T-cell (primary cell): ENCODE results near the gene KCNAB2. TPM values are rescaled to one million over a fixed set of nuclear protein-coding genes. Genes with fewer than 3 reads are reported as not detected.

ENCODE experiments used
- ATAC-seq, 4 experiments: fragments of 200-7000 bp in 3 of 4; fragments of 150-1000 bp in 1 of 4; cut with Tn5 transposase; replicated peaks in 1 of 4; 1 replicate in 3 of 4; 2 replicates in 1 of 4; pipeline ENCODE4 v1.10.0; 2021; ENCODE audit warnings: moderate library complexity in 3 of 4, mild to moderate bottlenecking in 2 of 4, moderate number of reproducible peaks in 1 of 4
- CTCF ChIA-PET, 2 donors: fragments of 300-600 bp; sonication (Branson Sonifier 250); formaldehyde crosslinking; loops; one replicate each; lab custom pipeline; 2022; ENCODE audit warnings: antibody characterized with exemption in 2 of 2; lab: Charles Lee
- POLR2A ChIA-PET, 2 donors: fragments of 300-600 bp; sonication (Branson Sonifier 250); formaldehyde crosslinking; loops; one replicate each; lab custom pipeline; 2022; ENCODE audit warnings: antibody characterized with exemption in 2 of 2; lab: Charles Lee
- DNase-seq, 35 experiments: peaks; one replicate each; pipeline versions ENCODE4 v3.0.0 to v3.0.0-alpha.2; 2013 to 2023
- H3K27ac ChIP-seq: one replicate; pipeline ENCODE4 v1.5.1; 2013; ENCODE audit warnings: low read length
- H3K27me3 ChIP-seq, 2 experiments: replicated peaks in 1 of 2; 1 replicate in 1 of 2; 2 replicates in 1 of 2; pipeline versions ENCODE4 v1.6.1 to v1.7.0; 2013; ENCODE audit warnings: low read length in 1 of 2, mixed read lengths in 1 of 2; ENCODE audit not compliant: control insufficient read depth in 2 of 2, insufficient read depth in 2 of 2; ENCODE audit errors: extremely low read depth in 1 of 2
- H3K36me3 ChIP-seq, 2 donors: 1 replicate in 1 of 2; 2 replicates in 1 of 2; pipeline versions ENCODE4 v1.6.1 to v1.7.0; 2013; ENCODE audit warnings: low read length in 1 of 2; ENCODE audit not compliant: control insufficient read depth in 2 of 2, insufficient read depth in 1 of 2; ENCODE audit errors: extremely low read depth in 1 of 2
- H3K4me1 ChIP-seq, 2 experiments: 1 replicate in 1 of 2; 2 replicates in 1 of 2; pipeline versions ENCODE4 v1.6.1 to v1.7.0; 2013; ENCODE audit warnings: low read length in 2 of 2, mixed read lengths in 1 of 2; ENCODE audit not compliant: insufficient read depth in 2 of 2, control insufficient read depth in 1 of 2; ENCODE audit errors: extremely low read depth in 1 of 2
- H3K4me3 ChIP-seq, 2 donors: 1 replicate in 1 of 2; 2 replicates in 1 of 2; pipeline versions ENCODE4 v1.5.1 to v1.7.0; 2013; ENCODE audit warnings: mild to moderate bottlenecking in 2 of 2, low read length in 1 of 2, moderate library complexity in 1 of 2; ENCODE audit not compliant: control insufficient read depth in 1 of 2; ENCODE audit errors: extremely low read depth in 1 of 2
- H3K9me3 ChIP-seq: 2 replicates; pipeline ENCODE4 v1.7.0; 2013
- H3K27ac Mint-ChIP-seq, 2 donors: one replicate each; pipeline ENCODE4 v1.8.0; 2020 to 2021; ENCODE audit warnings: mild to moderate bottlenecking in 2 of 2, mixed read lengths in 2 of 2
- H3K27me3 Mint-ChIP-seq, 2 donors: one replicate each; pipeline ENCODE4 v1.8.0; 2021 to 2022; ENCODE audit warnings: mixed read lengths in 2 of 2
- H3K36me3 Mint-ChIP-seq: one replicate; pipeline ENCODE4 v1.8.0; 2021; ENCODE audit warnings: mixed read lengths
- H3K4me1 Mint-ChIP-seq, 3 donors: one replicate each; pipeline ENCODE4 v1.8.0; 2020 to 2022; ENCODE audit warnings: mixed read lengths in 3 of 3, mild to moderate bottlenecking in 1 of 3
- H3K4me3 Mint-ChIP-seq, 3 donors: one replicate each; pipeline ENCODE4 v1.8.0; 2020 to 2022; ENCODE audit warnings: mild to moderate bottlenecking in 3 of 3, mixed read lengths in 3 of 3, moderate library complexity in 3 of 3
- H3K9me3 Mint-ChIP-seq, 3 donors: one replicate each; pipeline ENCODE4 v1.8.0; 2020 to 2022; ENCODE audit warnings: mixed read lengths in 3 of 3
- WGBS: methylation state at CpG from one replicate; pipeline ENCODE4 v1.1.5; 2013; ENCODE audit warnings: missing lambda C conversion rate; ENCODE audit not compliant: insufficient coverage; 5-methylcytosine and 5-hydroxymethylcytosine counted together
- total RNA-seq, 35 experiments: library from RNA in 6 of 35; stranded (reverse) in 6 of 35; fragments of 120-200 nt in 1 of 35; gene quantifications; one replicate each; pipeline versions ENCODE4 v1.2.1 to v1.2.4 and lab custom pipeline; 2013 to 2026

KCNAB2 gene
- total RNA-seq, 5 donors from 2014 or later (not counting 1 experiment from before 2014, with no cell fraction given): 181 to 270 (median 252) TPM

DNA sequence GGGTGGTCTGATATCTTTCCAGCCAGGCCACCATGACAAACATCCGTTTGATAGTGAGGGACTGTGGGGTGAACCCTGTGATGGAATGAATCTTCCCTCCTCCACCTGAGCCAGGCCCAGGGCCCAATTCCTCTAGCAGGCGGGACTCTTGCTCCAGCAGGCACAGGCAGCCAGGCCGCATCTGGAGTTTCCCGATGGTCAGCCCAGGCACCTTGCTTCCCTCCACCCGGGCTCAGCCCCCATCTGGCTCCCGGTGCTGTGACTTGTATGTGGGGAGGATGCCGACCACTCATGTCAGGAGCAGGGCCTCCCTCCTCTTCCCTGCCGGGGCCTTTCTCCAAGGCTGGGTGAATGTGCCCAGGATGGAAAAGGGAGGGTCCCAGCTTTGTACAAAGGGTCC lies 21.0 kb downstream of the KCNAB2 start:
- CTCF ChIA-PET: no interaction called here
- peaks cover 16% of the 10 kb centered on the region for H3K36me3 Mint-ChIP-seq
- H3K27ac Mint-ChIP-seq: no peak overlapping the region
- H3K4me3 ChIP-seq: no peak overlapping the region
- H3K9me3 ChIP-seq: no peaks in the 10 kb centered on the region
- H3K27ac ChIP-seq: no peak overlapping the region
- H3K36me3 ChIP-seq: peaks cover 12 to 39% of the 10 kb centered on the region in 2 donors
- H3K27me3 ChIP-seq: no peaks in the 10 kb centered on the region
- DNase-seq (no peak), ATAC-seq (no peak)
- H3K4me1 ChIP-seq: peaks cover 0 to 8% of the 10 kb centered on the region in 2 experiments
- 100% methylated on average over 1 of the region's 8 CpGs for WGBS
- H3K4me1 Mint-ChIP-seq: peaks cover 0 to 23% (median 10%) of the 10 kb centered on the region in 3 donors
- H3K27me3 Mint-ChIP-seq: no peaks in the 10 kb centered on the region
- POLR2A ChIA-PET: no interaction called here
- no peaks in the 10 kb centered on the region for H3K9me3 Mint-ChIP-seq
- no peak overlapping the region for H3K4me3 Mint-ChIP-seq

DNA sequence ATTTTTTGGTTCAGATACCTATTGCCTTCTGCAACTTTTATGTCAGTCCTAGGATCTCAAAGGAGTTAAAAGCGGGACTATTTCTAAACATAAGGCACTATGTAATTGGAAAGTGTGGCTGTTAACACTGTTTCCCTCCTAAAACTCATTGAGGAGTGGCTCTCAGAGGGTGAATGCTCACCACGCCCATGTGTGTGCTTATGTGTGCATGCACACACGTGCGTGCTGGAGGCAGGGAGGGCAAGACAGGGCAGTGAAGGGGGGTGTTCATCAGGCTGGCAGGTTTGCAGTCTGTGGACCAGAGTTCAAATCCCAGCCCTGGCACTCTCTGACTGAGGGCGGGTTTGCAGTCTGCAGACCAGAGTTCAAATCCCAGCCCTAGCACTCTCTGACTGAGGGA lies 22.4 kb downstream of the KCNAB2 start:
- Mint-ChIP-seq H3K36me3 (peaks cover 11% of the 10 kb centered on the region), H3K4me1 (peaks cover 0 to 20% (median 8%) of the 10 kb centered on the region in 3 donors), H3K9me3 (no peaks in the 10 kb centered on the region), H3K4me3 (no peak overlapping the region), H3K27ac (no peak overlapping the region), H3K27me3 (no peaks in the 10 kb centered on the region)
- Histone ChIP-seq H3K27ac (no peak overlapping the region), H3K36me3 (peaks cover 20 to 47% of the 10 kb centered on the region in 2 donors), H3K4me1 (peaks cover 0 to 8% of the 10 kb centered on the region in 2 experiments), H3K27me3 (no peaks in the 10 kb centered on the region), H3K9me3 (no peaks in the 10 kb centered on the region), H3K4me3 (no peak overlapping the region)
- ChIA-PET POLR2A (no interaction called here), CTCF (no interaction called here)
- WGBS: 90% methylated on average over 3 of the region's 5 CpGs
- DNase-seq: no peak
- ATAC-seq: no peak

DNA sequence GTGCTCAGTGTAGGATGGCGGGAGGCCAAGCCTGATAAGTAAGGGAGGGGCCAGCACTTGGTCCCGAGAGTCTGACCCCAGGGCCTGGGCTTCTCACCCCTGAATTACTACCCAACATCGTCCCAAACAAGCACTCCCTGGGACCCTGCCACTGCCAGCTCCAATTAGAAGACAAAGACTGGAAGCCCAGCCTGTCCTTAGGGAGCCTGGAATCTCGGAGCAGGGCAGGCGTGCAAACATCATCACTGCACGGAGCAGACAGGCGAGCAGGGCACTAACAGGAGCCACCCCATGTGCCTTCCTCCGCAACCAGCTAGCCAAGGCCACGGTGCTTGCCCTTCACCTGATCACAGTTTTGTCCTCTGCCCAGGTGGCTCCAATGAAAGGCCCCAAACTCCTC lies 23.2 kb downstream of the KCNAB2 start:
- POLR2A ChIA-PET: no interaction called here
- peaks cover 28 to 56% of the 10 kb centered on the region in 2 donors for H3K36me3 ChIP-seq
- WGBS: over 99% methylated on average over 9 of the region's 9 CpGs

DNA sequence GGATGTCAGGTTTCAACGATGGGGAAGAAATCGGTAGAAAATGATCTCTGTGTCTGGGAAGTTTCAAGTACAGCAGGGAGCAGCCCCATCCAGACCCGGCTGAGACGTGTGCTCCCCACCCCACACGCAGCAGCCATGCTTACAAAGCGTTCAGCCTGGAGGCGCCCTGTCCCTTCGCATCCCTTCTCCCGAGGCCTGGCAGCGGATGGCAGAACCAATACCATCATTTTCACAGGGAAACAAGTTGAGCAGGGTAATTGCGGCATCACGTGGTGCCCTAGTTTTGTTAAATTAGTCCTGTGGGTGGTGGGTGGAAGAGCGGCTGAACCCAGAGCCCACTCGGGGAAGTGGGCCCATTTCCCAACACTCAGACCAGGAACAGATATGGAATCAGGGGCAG lies 23.9 kb downstream of the KCNAB2 start:
- H3K27ac ChIP-seq: no peak overlapping the region
- Mint-ChIP-seq H3K27me3 (no peaks in the 10 kb centered on the region), H3K4me1 (peaks cover 0 to 16% (median 4%) of the 10 kb centered on the region in 3 donors), H3K36me3 (peaks cover 4% of the 10 kb centered on the region), H3K4me3 (no peak overlapping the region), H3K9me3 (no peaks in the 10 kb centered on the region), H3K27ac (no peak overlapping the region)
- ChIA-PET POLR2A (no interaction called here), CTCF (no interaction called here)
- ATAC-seq: no peak
- H3K4me1 ChIP-seq: peaks cover 0 to 6% of the 10 kb centered on the region in 2 experiments
- DNase-seq: no peak
- no peaks in the 10 kb centered on the region for H3K27me3 ChIP-seq
- H3K36me3 ChIP-seq: peaks cover 31 to 61% of the 10 kb centered on the region in 2 donors
- no peak overlapping the region for H3K4me3 ChIP-seq
- H3K9me3 ChIP-seq: no peaks in the 10 kb centered on the region
- 95% methylated on average over 4 of the region's 14 CpGs for WGBS

More for the DNA sequence above, 23.2 kb downstream of the KCNAB2 start:
- H3K4me1 Mint-ChIP-seq: peaks cover 0 to 16% (median 4%) of the 10 kb centered on the region in 3 donors
- no peak for ATAC-seq
- H3K27me3 Mint-ChIP-seq: no peaks in the 10 kb centered on the region
- DNase-seq: no peak
- Histone ChIP-seq H3K4me1 (peaks cover 0 to 8% of the 10 kb centered on the region in 2 experiments), H3K4me3 (no peak overlapping the region), H3K27me3 (no peaks in the 10 kb centered on the region), H3K27ac (no peak overlapping the region), H3K9me3 (no peaks in the 10 kb centered on the region)
- H3K27ac Mint-ChIP-seq: no peak overlapping the region
- no peaks in the 10 kb centered on the region for H3K9me3 Mint-ChIP-seq
- H3K4me3 Mint-ChIP-seq: no peak overlapping the region
- peaks cover 6% of the 10 kb centered on the region for H3K36me3 Mint-ChIP-seq
- CTCF ChIA-PET: no interaction called here

DNA sequence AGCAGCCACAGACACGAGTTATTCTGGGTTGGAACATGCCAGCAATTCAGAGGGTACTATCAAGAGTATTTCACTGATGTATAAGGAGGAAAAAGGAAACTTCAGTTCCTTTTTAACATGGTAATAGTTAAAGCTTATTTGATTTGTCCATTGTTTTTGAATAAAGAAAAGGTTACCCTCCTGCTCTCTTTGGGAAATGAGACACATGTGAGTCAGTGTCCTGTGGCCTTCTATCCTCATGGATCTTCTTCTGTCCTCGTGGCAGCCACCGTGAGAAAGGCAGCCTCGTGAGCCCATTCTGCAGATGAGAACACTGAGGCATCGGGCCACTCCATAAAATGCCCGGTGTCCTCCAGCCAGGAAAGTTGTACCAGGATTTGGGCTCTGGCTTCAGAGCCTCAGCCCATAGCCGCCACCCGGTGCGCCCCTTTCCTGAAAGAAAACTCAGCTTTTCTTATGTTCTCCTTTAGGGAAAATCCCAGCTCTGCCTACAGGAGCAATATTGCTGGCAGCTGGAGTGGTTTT lies 24.8 kb downstream of the KCNAB2 start:
- no peak overlapping the region for H3K27ac Mint-ChIP-seq
- CTCF ChIA-PET: interaction anchor here in 1 of 2 donors (0.6 kb wide), 1 partner anchor 1718 kb away, joined by 3 read pairs; no protein-coding TSS in a partner anchor
- peaks cover 31 to 62% of the 10 kb centered on the region in 2 donors for H3K36me3 ChIP-seq

DNA sequence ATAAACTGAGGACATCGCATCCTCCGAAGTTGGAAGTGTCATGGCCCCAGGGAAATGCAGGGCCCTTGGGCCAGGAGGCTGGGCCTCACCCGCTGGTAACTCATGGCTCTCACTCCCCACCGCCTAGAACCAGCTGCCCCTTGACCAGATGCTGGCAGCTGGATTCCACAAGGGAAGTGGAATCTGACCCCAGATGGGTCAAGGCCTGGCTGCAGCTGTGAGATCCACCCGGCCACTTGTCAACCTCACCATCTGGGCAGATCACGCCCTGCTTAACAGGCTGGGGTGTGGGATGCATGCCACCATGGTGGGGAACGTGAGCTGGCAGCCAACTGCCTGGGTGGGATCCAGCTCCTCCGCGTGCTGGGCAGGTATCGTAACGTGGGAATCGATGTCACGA lies 25.5 kb downstream of the KCNAB2 start:
- Histone ChIP-seq H3K9me3 (no peaks in the 10 kb centered on the region), H3K4me1 (peaks cover 0 to 3% of the 10 kb centered on the region in 2 experiments), H3K27ac (no peak overlapping the region), H3K27me3 (no peaks in the 10 kb centered on the region), H3K36me3 (peaks cover 34 to 65% of the 10 kb centered on the region in 2 donors), H3K4me3 (no peak overlapping the region)
- Mint-ChIP-seq H3K4me3 (no peak overlapping the region), H3K27me3 (no peaks in the 10 kb centered on the region), H3K27ac (no peak overlapping the region), H3K36me3 (peaks cover 17% of the 10 kb centered on the region), H3K4me1 (peaks cover 0 to 14% (median 4%) of the 10 kb centered on the region in 3 donors), H3K9me3 (no peaks in the 10 kb centered on the region)
- CTCF ChIA-PET: interaction anchor here in 1 of 2 donors (0.6 kb wide), 1 partner anchor 1718 kb away, joined by 3 read pairs; no protein-coding TSS in a partner anchor
- POLR2A ChIA-PET: no interaction called here
- ATAC-seq: no peak
- no peak for DNase-seq
- WGBS: 98% methylated on average over 12 of the region's 13 CpGs

More for the DNA sequence above, 24.8 kb downstream of the KCNAB2 start:
- DNase-seq (no peak), ATAC-seq (no peak)
- H3K4me1 Mint-ChIP-seq: peaks cover 0 to 14% (median 4%) of the 10 kb centered on the region in 3 donors
- H3K9me3 ChIP-seq: no peaks in the 10 kb centered on the region
- peaks cover 0 to 5% of the 10 kb centered on the region in 2 experiments for H3K4me1 ChIP-seq
- no peaks in the 10 kb centered on the region for H3K27me3 ChIP-seq
- peaks cover 11% of the 10 kb centered on the region for H3K36me3 Mint-ChIP-seq
- no peaks in the 10 kb centered on the region for H3K27me3 Mint-ChIP-seq
- POLR2A ChIA-PET: no interaction called here
- 94% methylated on average over 6 of the region's 9 CpGs for WGBS
- H3K27ac ChIP-seq: no peak overlapping the region
- H3K4me3 ChIP-seq: no peak overlapping the region
- no peak overlapping the region for H3K4me3 Mint-ChIP-seq
- no peaks in the 10 kb centered on the region for H3K9me3 Mint-ChIP-seq
